IMR-90 (cell line): ENCODE data around the gene SPAG16. TPM values are rescaled to one million over a fixed set of nuclear protein-coding genes. Genes with fewer than 3 reads are reported as not detected.

Experiments used
- ATAC-seq: fragments of 200-7000 bp; cut with Tn5 transposase; 2 replicates; pipeline ENCODE4 v1.9.1; 2020; ENCODE audit warnings: low read depth, mild to moderate bottlenecking, moderate library complexity
- BruUV-seq: library from RNA; stranded (reverse); fragments of 400-500 nt; replicated peaks from 2 replicates; lab custom pipeline; 2021; lab: Mats Ljungman, UMichigan
- CTCF ChIA-PET: fragments of 300-600 bp; formaldehyde crosslinking; extraction: SDS; loops from one replicate; lab custom pipeline; 2021; ENCODE audit warnings: antibody characterized with exemption; lab: Yijun Ruan, JAX
- POLR2A ChIA-PET: fragments of 300-600 bp; sonication (Branson Sonifier 250); formaldehyde crosslinking; loops from one replicate; lab custom pipeline; 2022; ENCODE audit warnings: antibody characterized with exemption; ENCODE audit not compliant: unreplicated experiment; lab: Charles Lee
- DNase-seq: peaks from one replicate; pipeline ENCODE4 v3.0.0; 2013
- H2AFZ ChIP-seq: replicated peaks from 2 replicates; pipeline ENCODE3; 2013; ENCODE audit warnings: low read length, mild to moderate bottlenecking; ENCODE audit not compliant: poor library complexity
- H2AK5ac ChIP-seq: 2 replicates; pipeline ENCODE4 v1.6.1; 2013; ENCODE audit warnings: low read depth, low read length, inconsistent platforms
- H2AK9ac ChIP-seq: replicated peaks from 2 replicates; pipeline ENCODE3; 2013; ENCODE audit warnings: mild to moderate bottlenecking, low read depth, low read length, moderate library complexity; ENCODE audit not compliant: poor library complexity
- H2BK120ac ChIP-seq: 2 replicates; pipeline ENCODE4 v1.6.1; 2013; ENCODE audit warnings: low read depth, low read length, inconsistent platforms
- H2BK15ac ChIP-seq: 3 replicates; pipeline ENCODE4 v1.6.1; 2013; ENCODE audit warnings: low read depth, low read length, inconsistent platforms
- H2BK20ac ChIP-seq: 2 replicates; pipeline ENCODE4 v1.6.1; 2013; ENCODE audit warnings: low read depth, mild to moderate bottlenecking, inconsistent platforms, low read length, moderate library complexity
- H2BK5ac ChIP-seq: 2 replicates; pipeline ENCODE4 v1.6.1; 2013; ENCODE audit warnings: mild to moderate bottlenecking, low read depth, low read length, inconsistent platforms; ENCODE audit not compliant: poor library complexity, severe bottlenecking
- H3K14ac ChIP-seq: replicated peaks from 2 replicates; pipeline ENCODE4 v1.6.1; 2013; ENCODE audit warnings: low read depth, low read length, inconsistent platforms
- H3K18ac ChIP-seq: 2 replicates; pipeline ENCODE4 v1.6.1; 2013; ENCODE audit warnings: low read depth, low read length, control low read depth
- H3K23ac ChIP-seq: 2 replicates; pipeline ENCODE4 v1.6.1; 2013; ENCODE audit warnings: low read depth, low read length, inconsistent platforms
- H3K27ac ChIP-seq: 2 replicates; pipeline ENCODE4 v1.5.1; 2013; ENCODE audit warnings: mild to moderate bottlenecking, control low read depth, low read length; ENCODE audit not compliant: insufficient read depth
- H3K27me3 ChIP-seq: 2 replicates; pipeline ENCODE4 v1.6.1; 2013; ENCODE audit warnings: low read length; ENCODE audit not compliant: control insufficient read depth, insufficient read depth
- H3K36me3 ChIP-seq: 2 replicates; pipeline ENCODE4 v1.6.1; 2013; ENCODE audit warnings: low read length, mixed read lengths; ENCODE audit not compliant: control insufficient read depth, insufficient read depth
- H3K4ac ChIP-seq: 2 replicates; pipeline ENCODE4 v1.6.1; 2013; ENCODE audit warnings: low read depth, low read length, inconsistent platforms
- H3K4me1 ChIP-seq: 2 replicates; pipeline ENCODE4 v1.6.1; 2013; ENCODE audit warnings: low read length, mixed read lengths; ENCODE audit not compliant: control insufficient read depth, insufficient read depth
- H3K4me2 ChIP-seq: 2 replicates; pipeline ENCODE4 v1.6.1; 2013; ENCODE audit warnings: low read depth, mild to moderate bottlenecking, control low read depth, low read length, moderate library complexity
- H3K4me3 ChIP-seq: 2 replicates; pipeline ENCODE4 v1.5.1; 2013; ENCODE audit warnings: low read depth, mild to moderate bottlenecking, control low read depth, low read length, moderate library complexity; ENCODE audit not compliant: insufficient read depth
- H3K56ac ChIP-seq: 2 replicates; pipeline ENCODE4 v1.6.1; 2013; ENCODE audit warnings: low read length, inconsistent platforms; ENCODE audit not compliant: insufficient read depth; ENCODE audit errors: extremely low read depth
- H3K79me1 ChIP-seq, 2 experiments: 2 replicates each; pipeline ENCODE4 v1.6.1; 2013; ENCODE audit warnings: low read length in 2 of 2, inconsistent platforms in 1 of 2, low read depth in 1 of 2
- H3K9ac ChIP-seq: 2 replicates; pipeline ENCODE4 v1.6.1; 2013; ENCODE audit warnings: low read depth, low read length, control low read depth
- H3K9me1 ChIP-seq: 2 replicates; pipeline ENCODE4 v1.6.1; 2013; ENCODE audit warnings: low read length, inconsistent platforms; ENCODE audit not compliant: insufficient read depth
- H3K9me3 ChIP-seq: 2 replicates; pipeline ENCODE4 v1.6.1; 2013; ENCODE audit warnings: low read length; ENCODE audit not compliant: control insufficient read depth, insufficient read depth
- H4K20me1 ChIP-seq: 2 replicates; pipeline ENCODE4 v1.6.1; 2013; ENCODE audit warnings: low read length, inconsistent platforms; ENCODE audit not compliant: insufficient read depth
- H4K5ac ChIP-seq: 2 replicates; pipeline ENCODE4 v1.6.1; 2013; ENCODE audit warnings: mild to moderate bottlenecking, low read depth, low read length, control low read depth
- H4K8ac ChIP-seq, 2 experiments: 2 replicates each; pipeline ENCODE4 v1.6.1; 2013; ENCODE audit warnings: low read depth in 2 of 2, low read length in 2 of 2, control low read depth in 1 of 2, inconsistent platforms in 1 of 2
- H4K91ac ChIP-seq: 2 replicates; pipeline ENCODE4 v1.6.1; 2013; ENCODE audit warnings: low read depth, low read length, inconsistent platforms; ENCODE audit not compliant: insufficient read depth
- FOS ChIP-seq: fragments of 150-350 bp; IDR thresholded peaks from 2 replicates; pipeline ENCODE4 v1.6.1; 2016; ENCODE audit warnings: low read depth, low read length
- MAZ ChIP-seq: IDR thresholded peaks from 2 replicates; pipeline ENCODE4 v1.6.1; 2012; ENCODE audit warnings: low read depth, mild to moderate bottlenecking, low read length, improper control_type of control experiment, moderate library complexity, borderline replicate concordance
- MXI1 ChIP-seq: IDR thresholded peaks from 2 replicates; pipeline ENCODE4 v1.6.1; 2012; ENCODE audit warnings: low read depth, mild to moderate bottlenecking, low read length, moderate library complexity, borderline replicate concordance
- NFE2L2 ChIP-seq: fragments of 150-350 bp; IDR thresholded peaks from 2 replicates; pipeline ENCODE4 v1.6.1; 2016; ENCODE audit warnings: low read depth, mild to moderate bottlenecking, low read length
- POLR2A ChIP-seq: IDR thresholded peaks from 2 replicates; pipeline ENCODE4 v1.6.1; 2012; ENCODE audit warnings: mild to moderate bottlenecking, low read depth, low read length
- SMC3 ChIP-seq: fragments of 150-350 bp; IDR thresholded peaks from 2 replicates; pipeline ENCODE4 v1.6.1; 2016; ENCODE audit warnings: low read depth, mild to moderate bottlenecking, antibody characterized with exemption, low read length, moderate library complexity
- WGBS, 2 experiments: methylation state at CpG; one replicate each; pipeline versions ENCODE4 v1.1.5 to v1.1.7; 2013; ENCODE audit warnings: missing lambda C conversion rate in 2 of 2; ENCODE audit not compliant: insufficient read length in 1 of 2; ENCODE audit errors: extremely low coverage in 2 of 2; 5-methylcytosine and 5-hydroxymethylcytosine counted together
- dilution Hi-C: fragments of 300-500 bp; cut with HindIII; formaldehyde crosslinking; loops from one replicate; pipeline ENCODE4 v1.14.3; 2018; ENCODE audit warnings: low sequenced_read_pairs; ENCODE audit not compliant: unreplicated experiment
- in situ Hi-C: fragments of 300-500 bp; cut with MboI; formaldehyde crosslinking; loops from 3 replicates; pipeline ENCODE4 v1.14.3; 2019; ENCODE audit warnings: low sequenced_read_pairs, inconsistent platforms, mixed read lengths
- intact Hi-C: fragments of 100-400 bp; cut with micrococcal nuclease; formaldehyde crosslinking; loops from 2 replicates; pipeline ENCODE4 v1.10.0; 2022
- polyA plus RNA-seq, 3 experiments: library from polyadenylated mRNA; depleted of rRNA; stranded (reverse); fragments of >200 nt; gene quantifications; 2 replicates each; pipeline ENCODE4 v1.2.3, GENCODE V29; 2012; ENCODE audit warnings: low replicate concordance in 1 of 3
- total RNA-seq: library from RNA; depleted of rRNA; stranded (reverse); fragments of >200 nt; gene quantifications from 2 replicates; pipeline ENCODE4 v1.2.3, GENCODE V29; 2012

The SPAG16 gene
- total and polyA plus RNA-seq, 2 of the 4 experiments (the other 2 are of a cell fraction): 7.3 to 13.5 TPM

DNA sequence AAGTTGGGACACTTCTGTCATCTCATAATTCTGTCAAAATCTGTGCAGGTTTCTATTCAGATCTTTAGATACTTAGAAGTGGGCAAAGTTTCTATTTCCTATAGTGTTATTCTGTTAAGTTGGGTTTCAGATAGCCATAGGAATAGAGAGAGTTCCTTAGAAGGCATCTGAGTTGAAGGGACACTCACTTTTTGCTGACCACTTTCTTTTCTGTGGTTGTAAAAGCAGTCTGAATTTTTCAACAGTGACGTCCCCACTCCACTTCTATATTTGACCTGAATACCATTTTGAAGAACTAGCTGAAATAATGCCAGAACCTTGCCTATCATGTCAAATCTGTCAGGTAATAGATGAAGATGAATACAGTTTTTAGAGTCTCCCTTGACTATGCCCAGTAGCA lies 267.3 kb downstream of the SPAG16 start:
- Histone ChIP-seq H3K18ac (no peak overlapping the region), H3K56ac (no peak overlapping the region), H3K4me2 (no peak overlapping the region), H4K5ac (no peak overlapping the region), H3K23ac (no peak overlapping the region), H2AK5ac (no peak overlapping the region), H2BK120ac (no peak overlapping the region), H2AK9ac (no peak overlapping the region), H3K14ac (no peak overlapping the region), H2BK5ac (no peak overlapping the region), H3K9me3 (peaks cover 9% of the 10 kb centered on the region), H3K79me1 (no peaks in the 10 kb centered on the region), H3K27ac (no peak overlapping the region), H2BK15ac (no peak overlapping the region), H3K9me1 (no peaks in the 10 kb centered on the region), H4K8ac (no peak overlapping the region), H3K4me1 (no peaks in the 10 kb centered on the region), H3K4me3 (no peak overlapping the region), H3K9ac (no peak overlapping the region), H3K27me3 (no peaks in the 10 kb centered on the region), H3K4ac (no peak overlapping the region), H4K20me1 (no peaks in the 10 kb centered on the region), H2AFZ (no peak overlapping the region), H2BK20ac (no peak overlapping the region), H3K36me3 (no peaks in the 10 kb centered on the region), H4K91ac (no peak overlapping the region)
- ChIA-PET CTCF (no interaction called here), POLR2A (no interaction called here)
- intact Hi-C loops: no loop called here
- in situ Hi-C loops: no loop called here
- no CpG with 5 or more reads among the region's 1 CpG for WGBS, 2 experiments
- ATAC-seq (no peak), DNase-seq (no peak)
- dilution Hi-C loops: no loop called here
- no peak for TF ChIP-seq MAZ
- no peak for TF ChIP-seq POLR2A
- TF ChIP-seq SMC3: no peak
- no peak for TF ChIP-seq MXI1
- no peak for TF ChIP-seq FOS
- no peak for TF ChIP-seq NFE2L2
- BruUV-seq: no TSS peak
